ENCODE measurements around the gene CLPTM1.
"Not testable (repeated sequence)": the region's sequence is repeated elsewhere in the genome, so short reads cannot be mapped to it uniquely, and the experiment has no call there.

CLPTM1 gene, protein sequence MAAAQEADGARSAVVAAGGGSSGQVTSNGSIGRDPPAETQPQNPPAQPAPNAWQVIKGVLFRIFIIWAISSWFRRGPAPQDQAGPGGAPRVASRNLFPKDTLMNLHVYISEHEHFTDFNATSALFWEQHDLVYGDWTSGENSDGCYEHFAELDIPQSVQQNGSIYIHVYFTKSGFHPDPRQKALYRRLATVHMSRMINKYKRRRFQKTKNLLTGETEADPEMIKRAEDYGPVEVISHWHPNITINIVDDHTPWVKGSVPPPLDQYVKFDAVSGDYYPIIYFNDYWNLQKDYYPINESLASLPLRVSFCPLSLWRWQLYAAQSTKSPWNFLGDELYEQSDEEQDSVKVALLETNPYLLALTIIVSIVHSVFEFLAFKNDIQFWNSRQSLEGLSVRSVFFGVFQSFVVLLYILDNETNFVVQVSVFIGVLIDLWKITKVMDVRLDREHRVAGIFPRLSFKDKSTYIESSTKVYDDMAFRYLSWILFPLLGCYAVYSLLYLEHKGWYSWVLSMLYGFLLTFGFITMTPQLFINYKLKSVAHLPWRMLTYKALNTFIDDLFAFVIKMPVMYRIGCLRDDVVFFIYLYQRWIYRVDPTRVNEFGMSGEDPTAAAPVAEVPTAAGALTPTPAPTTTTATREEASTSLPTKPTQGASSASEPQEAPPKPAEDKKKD

DNA sequence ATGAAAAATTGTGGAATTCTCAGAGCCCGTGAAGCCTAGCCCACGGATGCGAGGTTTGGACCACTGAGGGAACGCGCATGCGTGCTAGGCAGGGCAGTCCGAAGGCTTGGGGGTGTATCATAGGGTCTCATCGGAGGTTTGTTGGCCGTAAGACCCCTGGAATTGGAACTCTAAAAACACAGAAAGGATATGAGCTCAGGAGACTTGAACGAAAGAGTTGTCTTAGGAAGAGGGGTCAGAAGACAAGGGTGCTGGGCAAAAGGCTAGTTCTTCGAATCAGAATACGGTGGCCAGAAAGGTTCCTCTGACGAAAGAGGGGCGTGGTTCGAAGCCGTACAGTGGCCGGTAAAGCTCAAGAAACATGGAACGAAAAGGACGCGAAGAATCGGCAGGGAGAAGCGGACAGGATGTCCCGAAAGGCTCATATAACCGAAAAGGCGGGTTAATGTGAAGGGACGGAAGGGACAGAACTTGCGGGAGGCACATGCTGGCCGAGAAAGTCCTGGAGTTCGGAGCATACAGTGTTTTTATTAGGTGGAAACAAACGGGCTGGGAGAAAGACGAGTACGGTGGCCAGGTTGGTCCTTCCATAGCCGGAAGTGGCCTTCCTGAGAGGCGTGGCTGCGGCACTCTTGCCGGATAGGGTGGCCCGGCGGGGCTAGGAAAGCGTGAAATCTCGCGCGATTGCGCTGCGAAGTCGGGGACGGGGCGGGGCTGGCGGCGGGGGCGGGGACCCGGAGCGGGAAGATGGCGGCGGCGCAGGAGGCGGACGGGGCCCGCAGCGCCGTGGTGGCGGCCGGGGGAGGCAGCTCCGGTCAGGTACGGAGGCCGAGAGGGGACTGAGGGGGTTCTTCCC is at the start of gene CLPTM1:
Gene CLPTM1 (plus strand): TSS at position 732 of the 856 bp plus-strand sequence. CDS start 16 bp downstream, at position 748.
- peak; percentile 94 for DNase-seq (ENCODE audit: low read depth, low spot score)

DNA sequence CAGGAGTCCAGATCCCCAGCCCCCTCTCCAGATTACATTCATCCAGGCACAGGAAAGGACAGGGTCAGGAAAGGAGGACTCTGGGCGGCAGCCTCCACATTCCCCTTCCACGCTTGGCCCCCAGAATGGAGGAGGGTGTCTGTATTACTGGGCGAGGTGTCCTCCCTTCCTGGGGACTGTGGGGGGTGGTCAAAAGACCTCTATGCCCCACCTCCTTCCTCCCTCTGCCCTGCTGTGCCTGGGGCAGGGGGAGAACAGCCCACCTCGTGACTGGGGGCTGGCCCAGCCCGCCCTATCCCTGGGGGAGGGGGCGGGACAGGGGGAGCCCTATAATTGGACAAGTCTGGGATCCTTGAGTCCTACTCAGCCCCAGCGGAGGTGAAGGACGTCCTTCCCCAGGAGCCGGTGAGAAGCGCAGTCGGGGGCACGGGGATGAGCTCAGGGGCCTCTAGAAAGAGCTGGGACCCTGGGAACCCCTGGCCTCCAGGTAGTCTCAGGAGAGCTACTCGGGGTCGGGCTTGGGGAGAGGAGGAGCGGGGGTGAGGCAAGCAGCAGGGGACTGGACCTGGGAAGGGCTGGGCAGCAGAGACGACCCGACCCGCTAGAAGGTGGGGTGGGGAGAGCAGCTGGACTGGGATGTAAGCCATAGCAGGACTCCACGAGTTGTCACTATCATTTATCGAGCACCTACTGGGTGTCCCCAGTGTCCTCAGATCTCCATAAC is 49.6 kb upstream of the CLPTM1 start, which contains the start of gene APOE:
Gene APOE (plus strand): TSS at position 360 of the 724 bp plus-strand sequence. CDS start 829 bp downstream, outside the sequence.
- DNase-seq (ENCODE audit: low read depth, low spot score) = no peak

DNA sequence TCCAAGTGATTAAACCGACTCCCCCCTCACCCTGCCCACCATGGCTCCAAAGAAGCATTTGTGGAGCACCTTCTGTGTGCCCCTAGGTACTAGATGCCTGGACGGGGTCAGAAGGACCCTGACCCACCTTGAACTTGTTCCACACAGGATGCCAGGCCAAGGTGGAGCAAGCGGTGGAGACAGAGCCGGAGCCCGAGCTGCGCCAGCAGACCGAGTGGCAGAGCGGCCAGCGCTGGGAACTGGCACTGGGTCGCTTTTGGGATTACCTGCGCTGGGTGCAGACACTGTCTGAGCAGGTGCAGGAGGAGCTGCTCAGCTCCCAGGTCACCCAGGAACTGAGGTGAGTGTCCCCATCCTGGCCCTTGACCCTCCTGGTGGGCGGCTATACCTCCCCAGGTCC is 47.6 kb upstream of the CLPTM1 start:
- DNase-seq (ENCODE audit: low read depth, low spot score) = no peak

DNA sequence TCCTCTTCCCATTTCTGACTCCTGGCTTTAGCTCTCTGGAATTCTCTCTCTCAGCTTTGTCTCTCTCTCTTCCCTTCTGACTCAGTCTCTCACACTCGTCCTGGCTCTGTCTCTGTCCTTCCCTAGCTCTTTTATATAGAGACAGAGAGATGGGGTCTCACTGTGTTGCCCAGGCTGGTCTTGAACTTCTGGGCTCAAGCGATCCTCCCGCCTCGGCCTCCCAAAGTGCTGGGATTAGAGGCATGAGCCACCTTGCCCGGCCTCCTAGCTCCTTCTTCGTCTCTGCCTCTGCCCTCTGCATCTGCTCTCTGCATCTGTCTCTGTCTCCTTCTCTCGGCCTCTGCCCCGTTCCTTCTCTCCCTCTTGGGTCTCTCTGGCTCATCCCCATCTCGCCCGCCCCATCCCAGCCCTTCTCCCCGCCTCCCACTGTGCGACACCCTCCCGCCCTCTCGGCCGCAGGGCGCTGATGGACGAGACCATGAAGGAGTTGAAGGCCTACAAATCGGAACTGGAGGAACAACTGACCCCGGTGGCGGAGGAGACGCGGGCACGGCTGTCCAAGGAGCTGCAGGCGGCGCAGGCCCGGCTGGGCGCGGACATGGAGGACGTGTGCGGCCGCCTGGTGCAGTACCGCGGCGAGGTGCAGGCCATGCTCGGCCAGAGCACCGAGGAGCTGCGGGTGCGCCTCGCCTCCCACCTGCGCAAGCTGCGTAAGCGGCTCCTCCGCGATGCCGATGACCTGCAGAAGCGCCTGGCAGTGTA is 46.9 kb upstream of the CLPTM1 start:
- DNase-seq (ENCODE audit: low read depth, low spot score) = no peak

DNA sequence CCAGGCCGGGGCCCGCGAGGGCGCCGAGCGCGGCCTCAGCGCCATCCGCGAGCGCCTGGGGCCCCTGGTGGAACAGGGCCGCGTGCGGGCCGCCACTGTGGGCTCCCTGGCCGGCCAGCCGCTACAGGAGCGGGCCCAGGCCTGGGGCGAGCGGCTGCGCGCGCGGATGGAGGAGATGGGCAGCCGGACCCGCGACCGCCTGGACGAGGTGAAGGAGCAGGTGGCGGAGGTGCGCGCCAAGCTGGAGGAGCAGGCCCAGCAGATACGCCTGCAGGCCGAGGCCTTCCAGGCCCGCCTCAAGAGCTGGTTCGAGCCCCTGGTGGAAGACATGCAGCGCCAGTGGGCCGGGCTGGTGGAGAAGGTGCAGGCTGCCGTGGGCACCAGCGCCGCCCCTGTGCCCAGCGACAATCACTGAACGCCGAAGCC is 46.3 kb upstream of the CLPTM1 start:
- no peak for DNase-seq (ENCODE audit: low read depth, low spot score)

DNA sequence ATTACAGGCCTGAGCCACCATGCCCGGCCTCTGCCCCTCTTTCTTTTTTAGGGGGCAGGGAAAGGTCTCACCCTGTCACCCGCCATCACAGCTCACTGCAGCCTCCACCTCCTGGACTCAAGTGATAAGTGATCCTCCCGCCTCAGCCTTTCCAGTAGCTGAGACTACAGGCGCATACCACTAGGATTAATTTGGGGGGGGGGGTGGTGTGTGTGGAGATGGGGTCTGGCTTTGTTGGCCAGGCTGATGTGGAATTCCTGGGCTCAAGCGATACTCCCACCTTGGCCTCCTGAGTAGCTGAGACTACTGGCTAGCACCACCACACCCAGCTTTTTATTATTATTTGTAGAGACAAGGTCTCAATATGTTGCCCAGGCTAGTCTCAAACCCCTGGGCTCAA is 45.4 kb upstream of the CLPTM1 start:
- no peak for DNase-seq (ENCODE audit: low read depth, low spot score)

DNA sequence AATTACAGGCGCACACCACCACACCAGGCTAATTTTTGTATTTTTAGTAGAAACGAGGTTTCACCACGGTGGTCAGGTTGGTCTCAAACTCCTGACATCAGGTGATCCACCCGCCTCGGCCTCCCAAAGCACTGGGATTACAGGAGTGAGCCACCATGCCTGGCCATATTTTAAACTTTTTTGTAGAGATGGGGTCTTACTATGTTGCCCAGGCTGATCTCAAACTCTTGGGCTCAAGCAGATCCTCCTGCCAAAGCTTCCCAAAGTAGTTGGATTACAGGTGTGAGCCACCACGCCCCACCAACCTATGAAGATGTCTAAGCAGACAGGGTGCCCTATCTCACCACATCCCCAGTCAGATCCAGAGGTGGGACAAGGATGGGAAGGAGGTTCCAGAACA is 43.3 kb upstream of the CLPTM1 start:
- DNase-seq (ENCODE audit: low read depth, low spot score) = not testable (repeated sequence)

DNA sequence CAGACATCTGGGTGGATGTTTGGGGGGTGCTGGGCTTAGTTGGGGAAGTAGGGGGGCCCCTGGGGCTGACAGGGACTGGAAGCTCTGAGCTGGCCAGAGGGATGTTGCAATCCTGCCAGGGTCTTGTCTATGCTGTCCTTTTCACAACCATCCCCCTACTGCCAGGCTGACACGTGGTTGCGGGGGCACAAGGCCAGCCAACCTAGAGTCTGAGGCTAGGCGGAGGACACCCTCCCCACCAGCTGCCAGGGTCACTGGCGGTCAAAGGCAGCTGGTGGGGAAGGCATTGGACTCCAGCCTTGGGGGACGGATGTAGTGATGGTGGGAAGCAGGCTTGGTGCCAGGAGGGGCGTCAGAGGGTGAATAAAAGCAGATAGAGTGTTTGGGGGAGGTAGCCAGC is 42.3 kb upstream of the CLPTM1 start:
- no peak for DNase-seq (ENCODE audit: low read depth, low spot score)

DNA sequence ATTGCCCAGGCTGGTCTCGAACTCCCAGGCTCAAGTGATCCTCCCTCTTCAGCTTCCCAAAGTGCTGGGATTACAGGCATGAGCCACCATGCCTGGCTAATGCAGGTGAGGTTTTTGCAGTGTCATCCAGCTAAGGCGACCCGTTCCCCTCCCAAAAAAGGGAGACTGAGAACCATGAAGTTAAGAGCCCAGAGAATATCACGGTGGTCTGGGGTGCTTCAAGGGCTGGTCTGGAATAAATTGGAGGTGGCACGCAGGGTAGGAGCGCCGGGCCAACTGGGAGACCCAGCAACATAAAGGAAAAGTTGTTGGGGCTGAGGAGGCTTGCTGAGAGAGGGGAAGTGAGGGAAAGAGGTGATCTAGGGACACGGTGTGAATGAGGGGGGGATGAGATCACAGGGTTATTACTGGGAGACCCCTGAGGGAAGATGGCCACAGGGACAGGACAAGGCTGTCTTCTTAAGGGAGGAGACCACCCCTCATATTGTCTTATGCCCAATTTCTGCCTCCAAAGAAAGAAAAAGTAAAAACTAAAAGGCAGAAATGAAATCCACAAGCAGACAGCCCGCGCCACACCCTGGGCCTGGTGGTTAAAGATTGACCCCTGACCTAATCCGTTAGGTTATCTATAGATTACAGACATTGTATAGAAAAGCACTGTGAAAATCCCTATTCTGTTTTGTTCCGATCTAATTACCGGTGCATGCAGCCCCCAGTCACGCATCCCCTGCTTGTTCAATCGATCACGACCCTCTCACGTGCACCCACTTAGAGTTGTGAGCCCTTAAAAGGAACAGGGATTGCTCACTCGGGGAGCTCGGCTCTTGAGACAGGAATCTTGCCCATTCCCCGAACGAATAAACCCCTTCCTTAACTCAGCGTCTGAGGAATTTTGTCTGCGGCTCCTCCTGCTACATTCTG is 41.4 kb upstream of the CLPTM1 start:
- DNase-seq (ENCODE audit: low read depth, low spot score) = not testable (repeated sequence)

DNA sequence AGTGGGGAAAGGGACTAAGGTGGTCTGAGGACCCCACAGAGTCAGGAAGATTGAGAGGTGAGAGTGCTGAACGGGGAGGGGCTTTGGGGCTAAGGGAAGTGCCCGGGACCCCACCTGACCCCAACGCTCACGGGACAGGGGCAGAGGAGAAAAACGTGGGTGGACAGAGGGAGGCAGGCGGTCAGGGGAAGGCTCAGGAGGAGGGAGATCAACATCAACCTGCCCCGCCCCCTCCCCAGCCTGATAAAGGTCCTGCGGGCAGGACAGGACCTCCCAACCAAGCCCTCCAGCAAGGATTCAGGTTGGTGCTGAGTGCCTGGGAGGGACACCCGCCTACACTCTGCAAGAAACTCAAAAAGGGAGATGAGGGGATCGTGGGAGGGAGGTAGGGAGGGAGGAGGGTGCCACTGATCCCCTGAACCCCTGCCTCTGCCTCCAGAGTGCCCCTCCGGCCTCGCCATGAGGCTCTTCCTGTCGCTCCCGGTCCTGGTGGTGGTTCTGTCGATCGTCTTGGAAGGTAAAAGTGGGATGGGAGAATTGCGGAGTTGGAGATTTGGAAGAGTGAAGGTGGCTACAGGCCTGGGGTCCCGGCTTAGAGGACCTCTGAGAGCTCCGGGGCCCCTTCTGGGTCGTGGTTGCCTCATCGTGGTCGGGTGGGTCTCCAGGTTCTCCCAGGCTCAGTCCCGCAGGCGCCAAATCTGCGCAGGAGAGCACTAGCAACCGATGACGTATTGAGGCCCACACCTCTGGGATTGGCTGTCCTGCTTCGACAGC is 40.6 kb upstream of the CLPTM1 start, which contains the start of gene APOC1:
Gene APOC1 (plus strand): TSS at position 176 of the 774 bp plus-strand sequence. CDS start 284 bp downstream, at position 460.
- peak; percentile 73 for DNase-seq (ENCODE audit: low read depth, low spot score)

DNA sequence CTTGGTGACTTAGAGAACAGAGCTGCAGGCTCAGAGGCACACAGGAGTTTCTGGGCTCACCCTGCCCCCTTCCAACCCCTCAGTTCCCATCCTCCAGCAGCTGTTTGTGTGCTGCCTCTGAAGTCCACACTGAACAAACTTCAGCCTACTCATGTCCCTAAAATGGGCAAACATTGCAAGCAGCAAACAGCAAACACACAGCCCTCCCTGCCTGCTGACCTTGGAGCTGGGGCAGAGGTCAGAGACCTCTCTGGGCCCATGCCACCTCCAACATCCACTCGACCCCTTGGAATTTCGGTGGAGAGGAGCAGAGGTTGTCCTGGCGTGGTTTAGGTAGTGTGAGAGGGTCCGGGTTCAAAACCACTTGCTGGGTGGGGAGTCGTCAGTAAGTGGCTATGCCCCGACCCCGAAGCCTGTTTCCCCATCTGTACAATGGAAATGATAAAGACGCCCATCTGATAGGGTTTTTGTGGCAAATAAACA is 30.9 kb upstream of the CLPTM1 start:
- no peak for DNase-seq (ENCODE audit: low read depth, low spot score)

DNA sequence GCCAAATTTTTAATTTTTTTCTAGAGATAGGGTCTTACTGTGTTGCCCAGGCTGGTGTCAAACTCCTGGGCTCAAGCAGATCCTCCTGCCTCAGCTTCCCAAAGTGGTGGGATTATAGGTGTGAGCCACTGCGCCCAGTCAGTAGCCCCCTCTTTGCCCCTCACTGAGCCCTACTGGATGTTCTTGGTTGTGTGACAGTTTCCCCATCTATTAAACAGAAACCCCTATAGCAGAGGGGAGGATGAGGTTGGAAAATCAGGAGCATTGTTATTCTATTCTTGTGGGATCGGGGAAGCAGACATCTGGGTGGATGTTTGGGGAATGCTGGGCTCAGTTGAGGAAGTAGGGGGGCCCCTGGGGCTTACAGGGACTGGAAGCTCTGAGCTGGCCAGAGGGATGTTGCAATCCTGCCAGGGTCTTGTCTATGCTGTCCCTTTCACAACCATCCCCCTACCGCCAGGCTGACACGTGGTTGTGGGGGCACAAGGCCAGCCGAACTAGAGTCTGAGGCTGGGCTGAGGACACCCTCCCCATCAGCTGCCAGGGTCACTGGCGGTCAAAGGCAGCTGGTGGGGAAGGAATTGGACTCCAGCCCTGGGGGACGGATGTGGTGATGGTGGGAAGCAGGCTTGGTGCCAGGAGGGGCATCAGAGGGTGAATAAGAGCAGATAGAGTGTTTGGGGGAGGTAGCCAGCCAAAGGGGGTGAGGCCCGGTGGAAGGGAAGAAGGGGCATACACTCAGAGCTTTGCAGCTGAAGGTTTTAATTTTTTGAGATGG is 29.9 kb upstream of the CLPTM1 start:
- no peak for DNase-seq (ENCODE audit: low read depth, low spot score)

DNA sequence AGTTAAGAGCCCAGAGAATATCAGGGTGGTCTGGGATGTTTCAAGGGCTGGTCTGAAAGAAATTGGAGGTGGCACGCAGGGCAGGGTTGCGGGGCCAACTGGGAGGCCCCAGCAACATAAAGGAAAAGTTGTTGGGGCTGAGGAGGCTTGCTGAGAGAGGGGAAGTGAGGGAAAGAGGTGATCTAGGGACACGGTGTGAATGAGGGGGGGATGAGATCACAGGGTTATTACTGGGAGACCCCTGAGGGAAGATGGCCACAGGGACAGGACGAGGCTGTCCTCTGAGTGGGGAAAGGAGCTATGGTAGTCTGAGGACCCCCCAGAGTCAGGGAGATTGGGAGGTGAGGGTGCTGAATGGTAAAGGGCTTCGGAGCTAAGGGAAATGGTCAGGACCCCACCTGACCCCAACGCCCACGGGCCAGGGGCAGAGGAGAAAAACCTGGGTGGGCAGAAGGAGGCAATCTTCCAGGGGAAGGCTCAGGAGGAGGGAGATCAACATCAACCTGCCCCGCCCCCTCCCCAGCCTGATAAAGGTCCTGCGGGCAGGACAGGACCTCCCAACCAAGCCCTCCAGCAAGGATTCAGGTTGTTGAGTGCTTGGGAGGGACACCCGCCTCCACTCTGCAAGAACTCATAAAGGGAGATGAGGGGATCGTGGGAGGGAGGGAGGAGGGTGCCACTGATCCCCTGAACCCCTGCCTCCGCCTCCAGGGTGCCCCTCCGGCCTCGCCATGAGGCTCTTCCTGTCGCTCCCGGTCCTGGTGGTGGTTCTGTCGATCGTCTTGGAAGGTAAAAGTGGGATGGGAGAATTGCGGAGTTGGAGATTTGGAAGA is 28.7 kb upstream of the CLPTM1 start:
- DNase-seq (ENCODE audit: low read depth, low spot score) = not testable (repeated sequence)

DNA sequence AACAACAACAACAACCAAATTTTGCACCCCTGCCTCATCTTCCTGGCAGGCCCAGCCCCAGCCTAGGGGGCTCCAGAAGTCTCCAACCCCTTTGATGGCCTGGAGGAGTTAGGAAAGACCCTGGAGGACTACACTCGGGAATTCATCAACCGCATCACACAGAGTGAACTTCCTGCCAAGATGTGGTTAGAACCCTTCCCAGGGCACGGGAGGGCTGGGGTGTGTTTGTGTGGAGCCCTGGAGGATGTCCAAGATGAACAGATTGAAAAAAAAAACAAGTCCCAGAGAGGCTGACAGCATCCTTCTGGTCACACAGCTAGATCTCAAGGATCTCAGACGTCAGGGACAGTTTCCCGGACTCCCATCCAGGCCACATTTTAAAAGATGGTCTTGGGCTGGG is 27.4 kb upstream of the CLPTM1 start:
- peak; percentile 77 for DNase-seq (ENCODE audit: low read depth, low spot score)

DNA sequence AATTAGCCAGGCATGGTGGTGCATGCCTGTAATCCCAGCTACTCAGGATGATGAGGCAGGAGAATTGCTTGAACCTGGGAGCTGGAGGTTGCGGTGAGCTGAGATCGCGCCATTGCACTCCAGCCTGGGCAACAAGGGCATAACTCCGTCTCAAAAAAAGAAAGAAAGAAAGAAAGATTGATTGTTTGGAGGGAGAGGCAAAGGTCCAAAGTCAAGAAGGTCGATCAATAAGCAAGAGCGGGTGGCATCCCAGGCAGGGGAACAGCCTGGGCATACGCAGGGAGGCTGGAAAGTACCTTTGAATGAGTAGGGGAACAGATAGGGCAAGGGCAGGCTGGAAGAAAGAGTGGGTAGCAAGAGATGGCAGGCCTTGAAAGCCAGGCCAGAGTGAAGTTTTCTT is 25.1 kb upstream of the CLPTM1 start:
- DNase-seq (ENCODE audit: low read depth, low spot score) = no peak

DNA sequence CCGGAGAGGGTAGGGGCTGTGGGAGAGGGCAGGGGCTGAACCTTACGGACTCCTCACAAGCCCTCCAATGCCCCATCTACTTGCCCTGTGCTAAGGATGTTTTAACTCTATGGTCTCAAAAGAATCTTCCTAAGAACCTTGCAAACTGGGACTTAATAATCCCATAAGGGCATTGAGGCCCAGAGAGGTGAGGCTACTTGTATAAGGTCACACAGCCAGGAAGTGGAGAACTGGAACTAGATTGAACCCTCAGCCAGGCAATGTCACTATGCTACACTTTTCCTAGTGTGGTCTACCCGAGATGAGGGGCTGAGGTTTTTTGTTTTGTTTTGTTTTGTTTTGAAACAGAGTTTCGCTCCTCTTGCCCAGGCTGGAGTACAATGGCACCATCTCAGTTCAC is 23.6 kb upstream of the CLPTM1 start:
- DNase-seq (ENCODE audit: low read depth, low spot score) = no peak

DNA sequence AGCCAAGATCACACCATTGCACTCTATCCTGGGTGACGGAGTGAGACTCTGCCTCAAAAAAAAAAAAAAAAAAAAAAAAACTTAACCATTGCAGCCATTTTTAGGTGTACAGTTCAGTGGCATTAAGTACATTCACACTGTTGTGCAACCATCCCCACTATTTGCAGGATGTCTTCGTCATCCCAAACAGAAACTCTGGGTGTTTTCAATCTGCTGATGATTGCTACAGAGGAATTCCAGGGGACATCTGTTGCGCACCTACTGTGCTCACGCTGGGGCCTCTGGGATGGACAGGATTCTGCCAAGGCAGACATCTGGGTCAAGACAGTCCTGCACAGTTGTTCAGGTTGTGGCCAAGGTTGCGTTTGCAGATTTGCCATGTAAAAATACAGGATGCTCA is 15.5 kb upstream of the CLPTM1 start:
- DNase-seq (ENCODE audit: low read depth, low spot score) = no peak
